HG02642 (cell line): ENCODE data around the gene C16orf89.
"Not testable (repeated sequence)": the region's sequence is repeated elsewhere in the genome, so short reads cannot be mapped to it uniquely, and the experiment has no call there.

Source experiments
- ATAC-seq: cut with Tn5 transposase; IDR thresholded peaks from one replicate; pipeline ENCODE4 v1.9.1; 2021; ENCODE audit warnings: mild to moderate bottlenecking; ENCODE audit not compliant: unreplicated experiment, poor library complexity

Gene C16orf89

DNA sequence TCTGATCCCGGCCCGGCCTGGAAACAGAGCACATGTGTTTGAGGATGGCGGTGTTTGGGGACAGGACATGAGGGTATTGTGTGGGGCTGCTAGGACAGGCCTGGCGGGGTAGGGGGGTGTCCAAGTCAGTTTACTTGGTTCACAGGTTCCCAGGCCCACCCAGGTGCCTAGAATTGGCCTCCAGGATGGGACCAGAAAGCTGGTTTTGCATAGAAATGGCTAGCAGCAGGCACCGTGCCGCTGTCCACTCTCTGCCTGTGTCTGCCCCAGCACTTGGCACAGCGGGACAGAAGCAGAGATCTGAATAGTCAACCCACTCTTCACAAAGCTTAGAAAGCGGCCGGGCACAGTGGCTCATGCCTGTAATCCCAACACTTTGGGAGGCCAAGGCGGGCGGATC lies 20.0 kb upstream of the C16orf89 start:
- ATAC-seq, result not testable (repeated sequence)

DNA sequence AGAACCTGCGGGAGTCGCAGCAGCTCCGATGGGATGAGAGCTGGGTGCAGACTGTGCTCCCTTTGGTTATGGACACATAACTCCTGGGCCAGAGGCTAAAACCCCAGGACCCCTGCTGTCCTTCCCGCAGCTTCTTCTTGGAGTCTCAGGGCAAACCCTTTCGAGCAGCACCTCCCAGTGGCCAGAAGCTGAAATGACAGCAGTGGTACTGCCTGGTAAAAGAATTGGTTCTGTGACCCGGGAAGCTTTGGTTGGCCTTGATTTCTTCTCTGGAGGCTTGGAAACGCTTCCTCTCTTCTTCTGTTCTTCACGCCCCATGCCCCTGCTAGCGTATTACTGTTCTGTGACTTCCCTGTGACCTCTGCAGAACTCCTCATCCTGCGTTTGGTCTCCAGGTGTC lies 19.0 kb upstream of the C16orf89 start:
- not testable (repeated sequence) for ATAC-seq

DNA sequence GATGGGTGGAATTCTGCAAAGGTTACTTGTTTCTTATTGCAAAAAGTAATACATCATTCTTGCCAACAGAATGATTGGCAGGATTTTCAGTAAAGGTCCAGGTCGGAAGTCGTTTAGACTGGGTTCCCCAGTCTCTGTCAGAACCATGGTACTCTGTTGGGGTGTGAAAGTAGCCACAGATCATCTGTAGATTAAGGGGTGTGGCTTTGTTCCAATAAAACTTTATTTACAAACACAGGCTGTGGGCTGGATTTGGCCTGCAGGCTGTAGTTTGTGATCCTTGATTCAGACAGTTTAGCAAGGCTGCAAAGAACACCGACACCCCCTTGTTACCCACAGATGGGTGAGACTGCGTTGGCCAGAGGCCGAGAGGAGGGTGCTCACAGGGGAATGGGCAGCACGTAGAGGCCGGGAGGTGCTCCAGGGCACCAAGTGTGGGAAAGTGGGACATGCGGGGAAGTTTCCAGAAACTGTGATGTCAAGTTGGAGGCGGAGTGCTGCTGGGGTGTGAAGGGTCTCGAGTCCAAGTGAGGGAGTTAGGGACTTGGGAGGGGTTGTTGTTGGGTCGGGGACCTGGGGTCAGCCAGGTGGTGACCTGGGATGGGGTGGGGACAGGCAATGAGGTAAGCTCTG lies 18.5 kb upstream of the C16orf89 start:
- ATAC-seq, result not testable (repeated sequence)

DNA sequence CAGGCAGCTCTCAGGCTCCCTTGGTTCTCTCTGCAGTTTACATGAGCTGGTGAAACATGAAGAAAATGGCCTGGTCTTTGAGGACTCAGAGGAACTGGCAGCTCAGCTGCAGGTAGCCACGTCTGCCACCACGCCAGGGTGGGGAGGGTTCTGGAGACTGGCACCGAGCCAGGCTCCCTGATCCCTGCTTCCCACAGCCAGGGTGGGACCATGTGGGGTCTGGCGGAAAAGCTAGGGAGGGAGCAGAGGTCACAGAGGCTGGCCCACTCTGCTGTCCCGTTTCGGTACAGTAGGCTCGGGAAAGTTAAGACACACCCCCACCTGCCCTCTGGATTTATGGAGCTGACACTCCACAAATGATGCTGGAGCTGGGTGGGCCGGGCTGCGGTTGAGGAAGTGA lies 17.9 kb upstream of the C16orf89 start:
- not testable (repeated sequence) for ATAC-seq

DNA sequence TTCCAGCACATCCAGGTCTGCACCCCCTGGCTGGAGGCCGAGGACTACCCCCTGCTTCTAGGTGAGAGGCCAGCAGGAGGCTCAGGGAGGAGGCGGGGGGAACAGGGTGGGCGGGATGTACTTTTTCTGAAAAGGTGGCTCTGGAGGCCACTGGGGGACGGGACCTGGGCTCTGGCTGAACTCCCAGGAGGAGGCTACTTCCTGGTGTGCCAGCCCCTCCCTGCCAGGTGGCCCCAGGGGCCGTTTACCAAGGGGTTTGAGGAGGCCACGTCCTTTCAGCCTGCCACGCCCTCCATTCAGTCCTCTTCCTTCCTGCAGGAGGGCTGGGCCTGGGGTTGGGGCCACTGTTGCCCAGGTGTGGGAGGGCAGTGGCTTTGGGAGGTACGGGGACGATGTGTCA lies 15.2 kb upstream of the C16orf89 start:
- ATAC-seq, result not testable (repeated sequence)

DNA sequence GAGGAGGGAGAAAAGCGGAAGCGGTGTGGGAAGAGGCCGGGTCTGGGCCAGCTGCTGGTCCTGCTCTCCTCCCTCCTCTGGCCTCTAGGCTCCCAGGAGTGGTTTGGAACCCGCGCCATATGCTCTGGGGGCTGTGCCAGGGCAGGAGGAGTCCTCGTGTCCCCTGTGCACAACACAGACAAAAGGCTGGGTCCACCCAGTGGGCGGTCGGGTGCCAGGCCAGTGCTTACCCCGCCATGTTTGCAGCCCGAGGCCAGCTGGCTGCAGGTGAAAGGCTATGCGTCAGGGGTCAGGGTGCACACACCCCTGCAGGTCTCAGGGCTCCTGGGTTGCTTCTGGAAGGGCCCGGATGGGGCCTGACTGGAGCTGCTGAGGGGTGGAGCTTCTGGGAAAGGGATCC lies 14.7 kb upstream of the C16orf89 start:
- ATAC-seq, result not testable (repeated sequence)

DNA sequence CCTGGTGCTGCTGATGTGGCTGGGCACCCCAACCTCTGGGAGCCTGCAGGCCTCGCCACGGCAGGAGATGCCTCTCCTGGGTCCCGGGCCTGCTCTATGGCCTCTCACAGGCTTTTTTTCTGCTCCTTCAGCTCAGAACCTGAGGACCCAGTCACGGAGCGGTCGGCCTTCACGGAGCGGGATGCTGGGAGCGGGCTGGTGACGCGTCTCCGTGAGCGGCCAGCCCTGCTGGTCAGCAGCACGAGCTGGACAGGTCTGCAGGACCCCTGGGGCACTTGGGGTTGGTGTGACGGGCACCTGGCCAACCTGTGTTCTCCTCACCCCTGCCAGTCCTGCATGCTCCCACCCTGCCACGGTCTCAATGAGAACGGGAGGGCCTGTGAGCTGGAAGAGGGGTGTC lies 12.9 kb upstream of the C16orf89 start:
- ATAC-seq, result no peak

DNA sequence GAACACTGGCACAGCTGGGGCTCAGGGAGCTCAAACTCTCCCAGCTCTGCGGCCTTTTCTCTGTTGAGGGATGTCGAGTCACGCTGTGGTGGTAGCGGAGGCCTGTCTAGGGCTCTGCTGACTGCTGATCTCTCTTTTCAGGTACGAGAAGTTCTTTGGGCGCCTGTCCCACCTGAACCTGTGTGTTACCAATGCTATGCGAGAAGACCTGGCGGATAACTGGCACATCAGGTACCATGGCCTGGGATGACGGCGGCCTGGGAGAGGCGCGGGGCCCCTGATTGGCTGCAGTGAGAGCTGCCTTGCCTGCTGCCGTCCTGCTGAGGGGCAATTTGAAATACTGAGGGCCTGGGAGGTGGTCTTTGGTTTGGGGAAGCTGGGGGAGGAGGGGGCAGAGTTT lies 11.5 kb upstream of the C16orf89 start:
- ATAC-seq, result no peak

DNA sequence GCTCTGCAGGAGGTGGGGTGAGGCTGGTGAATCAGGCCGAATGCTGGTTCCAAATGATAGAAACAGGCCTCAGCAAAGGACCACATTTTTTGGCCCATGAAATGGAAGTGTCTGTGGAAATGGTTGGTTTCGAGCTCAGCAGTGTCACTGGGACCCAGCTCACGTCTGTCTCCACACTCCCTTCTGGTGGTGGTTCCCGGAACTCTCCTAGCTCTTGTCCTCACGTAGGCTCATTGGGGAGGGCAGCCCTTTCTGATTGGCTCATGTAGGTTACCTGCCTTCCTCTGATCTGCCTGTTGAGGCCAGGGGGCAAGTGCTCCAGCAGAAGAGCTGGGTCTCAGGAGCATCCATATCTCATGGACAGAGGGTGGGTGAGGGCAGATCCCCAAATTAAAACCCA lies 9.9 kb upstream of the C16orf89 start:
- ATAC-seq, result no peak

DNA sequence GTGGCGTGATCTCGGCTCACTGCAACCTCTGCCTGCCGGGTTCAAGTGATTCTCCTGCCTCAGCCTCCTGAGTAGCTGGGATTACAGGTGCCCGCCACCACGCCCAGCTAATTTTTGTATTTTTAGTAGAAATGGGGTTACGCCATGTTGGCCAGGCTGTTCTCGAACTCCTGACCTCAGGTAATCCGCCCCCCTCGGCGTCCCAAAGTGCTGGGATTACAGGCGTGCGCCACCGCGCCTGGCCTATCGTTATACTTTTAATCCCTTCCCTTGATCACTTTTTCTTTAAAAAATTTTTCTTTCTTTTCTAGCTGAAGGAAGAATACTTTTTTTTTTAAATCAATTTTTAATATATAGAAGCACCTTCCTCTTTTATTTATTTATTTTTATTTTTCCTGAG lies 8.0 kb upstream of the C16orf89 start:
- not testable (repeated sequence) for ATAC-seq

DNA sequence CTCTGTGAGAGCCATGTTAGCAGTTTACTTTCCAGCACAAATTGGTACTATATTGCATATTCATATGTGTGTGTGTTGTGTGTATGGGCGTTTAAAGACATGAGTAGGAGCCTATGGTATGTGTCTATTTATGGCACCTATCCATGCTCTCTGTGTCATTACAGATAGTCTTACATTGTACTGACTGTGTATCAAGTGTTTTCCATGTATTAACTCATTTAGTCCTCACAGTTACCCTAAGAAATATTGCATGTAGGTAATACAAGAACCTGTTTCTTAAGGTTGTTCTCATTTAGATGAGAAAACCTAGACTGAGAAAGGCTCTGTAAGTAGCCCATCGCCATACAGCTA lies 7.5 kb upstream of the C16orf89 start:
- no peak for ATAC-seq

DNA sequence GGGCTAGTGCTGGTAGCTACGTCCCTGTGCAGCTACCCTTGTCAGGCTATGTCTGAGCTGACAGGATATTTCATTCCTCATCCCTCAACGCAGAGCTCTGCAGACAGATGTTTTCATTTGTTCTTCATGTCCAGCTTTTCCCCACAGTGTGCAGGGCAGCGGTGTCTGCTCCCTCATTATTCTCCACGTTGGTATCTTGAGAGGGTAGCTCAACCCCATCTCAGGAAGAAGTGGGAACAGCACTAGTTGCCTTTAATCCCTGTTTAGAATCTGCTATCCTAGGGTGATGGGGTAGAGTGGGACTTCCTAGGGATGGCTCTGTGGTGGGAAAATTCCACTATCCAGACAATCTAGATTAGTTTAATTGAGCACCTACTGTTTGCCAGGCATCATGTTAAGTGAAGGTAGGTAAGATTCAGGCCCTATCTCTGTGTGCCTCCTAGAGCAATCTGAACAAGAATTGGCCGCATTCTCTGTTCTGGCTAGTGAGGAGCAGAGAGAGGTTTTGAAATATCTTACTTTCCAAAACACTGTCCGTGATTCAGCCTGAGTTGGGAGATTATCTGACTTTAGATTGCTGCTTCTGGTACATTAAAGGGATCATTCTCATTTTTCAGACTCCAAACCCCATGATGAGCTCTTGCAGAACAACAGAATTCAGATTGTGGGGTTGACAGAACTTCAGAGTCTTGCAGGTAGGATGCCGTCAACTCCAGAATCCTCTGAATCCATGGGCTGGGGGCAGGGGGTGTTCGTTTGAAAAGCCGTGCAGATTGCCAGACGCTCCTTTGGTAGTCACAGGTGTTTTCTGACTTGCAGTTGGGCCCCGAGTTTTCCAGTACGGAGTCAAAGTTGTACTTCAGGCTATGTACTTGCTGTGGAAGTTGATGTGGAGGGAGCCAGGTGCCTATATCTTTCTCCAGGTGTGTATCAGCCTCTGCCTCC lies 6.8 kb upstream of the C16orf89 start:
- no peak for ATAC-seq

DNA sequence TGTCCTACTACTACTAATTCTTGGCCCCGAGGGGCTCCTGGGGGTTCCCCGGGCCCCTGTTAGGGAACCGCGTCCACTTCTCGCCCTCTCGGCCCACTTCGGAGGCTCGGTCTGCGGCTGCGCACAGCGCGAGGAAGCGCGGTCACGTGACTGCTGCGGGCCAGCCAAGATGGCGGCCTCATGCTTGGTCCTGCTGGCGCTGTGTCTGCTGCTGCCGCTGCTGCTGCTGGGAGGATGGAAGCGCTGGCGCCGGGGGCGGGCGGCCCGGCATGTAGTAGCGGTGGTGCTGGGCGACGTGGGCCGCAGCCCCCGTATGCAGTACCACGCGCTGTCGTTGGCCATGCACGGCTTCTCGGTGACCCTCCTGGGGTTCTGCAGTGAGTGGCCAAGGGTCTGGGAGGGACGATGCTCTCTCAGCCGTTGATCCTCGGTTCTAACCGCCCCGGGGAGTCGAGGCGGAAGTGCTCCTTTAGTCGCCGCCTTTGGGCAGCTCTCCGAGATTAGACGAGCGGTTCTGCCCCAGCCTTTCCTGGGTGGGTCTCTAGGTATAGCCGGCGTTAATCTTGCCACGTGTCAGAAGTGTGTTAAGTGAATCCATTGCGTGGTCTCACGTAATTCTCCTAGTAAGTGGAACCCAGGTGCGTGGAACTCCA lies 6.1 kb upstream of the C16orf89 start, which contains the start of gene ALG1:
TSS of gene ALG1 (plus strand) at position 163 of the 653 bp plus-strand sequence. CDS start at position 170, 7 bp downstream.
- peak; percentile 86 for ATAC-seq

DNA sequence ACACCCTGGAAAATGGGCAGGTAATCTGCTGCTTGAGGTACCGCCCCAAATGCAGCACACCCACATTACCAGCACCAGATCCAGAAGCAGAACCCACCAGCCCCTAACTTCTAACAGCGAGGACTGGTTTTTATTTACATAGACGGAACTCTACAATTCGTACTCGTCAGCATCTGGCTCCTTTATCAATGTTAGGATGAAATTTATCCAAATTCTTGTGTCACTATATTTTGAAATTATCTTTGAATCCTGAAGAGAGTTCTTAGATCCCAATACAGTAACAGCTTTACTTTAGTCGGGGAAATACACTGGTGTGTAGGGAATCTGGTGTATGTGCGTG lies 5.6 kb upstream of the C16orf89 start:
- no peak for ATAC-seq

DNA sequence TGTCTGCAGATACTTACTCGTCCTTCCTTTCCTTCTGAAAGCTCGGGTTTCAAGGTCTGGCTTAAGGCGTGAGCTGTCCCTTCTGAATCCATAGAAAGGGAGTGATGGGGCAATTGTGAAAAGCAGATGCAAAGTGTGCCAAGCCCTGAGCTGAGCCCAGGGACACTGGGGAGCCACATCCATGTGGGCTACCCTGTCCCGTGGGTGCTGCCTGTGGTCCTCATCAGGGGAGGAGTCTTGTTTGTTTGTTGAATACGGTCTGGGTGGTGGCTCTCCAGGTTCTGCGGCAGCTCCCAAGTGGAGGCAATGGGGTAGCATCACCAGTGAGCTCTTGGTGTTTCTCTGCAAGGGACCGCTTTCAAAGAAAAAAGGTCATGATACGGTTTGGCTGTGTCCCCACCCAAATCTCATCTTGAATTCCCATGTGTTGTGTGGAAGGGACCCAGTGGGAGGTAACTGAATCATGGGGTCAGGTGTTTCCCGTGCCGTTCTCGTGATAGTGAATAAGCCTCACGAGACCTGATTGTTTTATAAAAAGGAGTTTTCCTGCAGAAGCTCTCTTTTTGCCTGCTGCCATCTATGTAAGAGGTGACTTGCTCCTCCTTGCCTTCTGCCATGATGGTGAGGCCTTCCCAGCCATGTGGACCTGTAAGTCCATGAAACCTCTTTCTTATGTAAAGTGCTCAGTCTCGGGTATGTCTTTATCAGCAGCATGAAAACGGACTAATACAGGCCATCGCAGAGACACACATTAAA lies 4.9 kb upstream of the C16orf89 start:
- ATAC-seq, result no peak

DNA sequence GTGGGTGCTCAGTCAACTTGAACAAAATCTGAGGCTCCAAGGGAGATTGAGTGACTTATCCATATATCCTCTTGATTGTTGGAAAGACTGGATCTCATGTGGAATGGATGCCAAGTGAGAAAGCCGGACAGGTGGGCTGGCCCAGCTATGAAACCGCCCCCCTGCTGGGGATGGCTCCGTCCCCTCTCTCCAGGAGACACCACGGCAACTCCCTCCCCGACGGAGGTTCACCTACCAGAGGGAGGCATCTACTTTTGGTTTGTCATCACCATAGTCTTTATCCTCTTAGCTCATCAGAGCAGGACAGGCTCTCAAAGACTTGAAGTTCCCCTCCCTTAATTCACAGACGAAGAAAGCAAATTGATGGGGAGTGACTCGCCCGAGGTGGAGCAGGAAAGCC lies 4.1 kb upstream of the C16orf89 start:
- ATAC-seq, result no peak

DNA sequence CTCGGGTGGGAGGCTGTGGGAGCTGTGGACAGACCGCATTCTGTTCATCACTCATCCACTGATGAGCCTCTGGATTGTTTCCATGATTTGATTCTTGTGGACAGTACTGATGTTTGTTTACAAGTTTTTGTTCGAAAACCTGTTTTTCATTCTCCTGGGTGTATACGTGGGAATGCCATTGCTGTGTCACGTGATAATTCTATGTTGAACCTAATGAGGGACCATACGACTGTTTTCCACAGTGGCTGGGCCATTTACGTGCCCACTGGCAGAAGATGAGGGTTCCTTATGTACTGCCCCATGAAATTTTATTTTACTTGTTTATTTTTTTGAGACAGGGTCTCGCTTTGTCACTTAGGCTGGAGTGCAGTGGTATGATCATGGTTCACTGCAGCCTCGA lies 3.3 kb upstream of the C16orf89 start:
- no peak for ATAC-seq

DNA sequence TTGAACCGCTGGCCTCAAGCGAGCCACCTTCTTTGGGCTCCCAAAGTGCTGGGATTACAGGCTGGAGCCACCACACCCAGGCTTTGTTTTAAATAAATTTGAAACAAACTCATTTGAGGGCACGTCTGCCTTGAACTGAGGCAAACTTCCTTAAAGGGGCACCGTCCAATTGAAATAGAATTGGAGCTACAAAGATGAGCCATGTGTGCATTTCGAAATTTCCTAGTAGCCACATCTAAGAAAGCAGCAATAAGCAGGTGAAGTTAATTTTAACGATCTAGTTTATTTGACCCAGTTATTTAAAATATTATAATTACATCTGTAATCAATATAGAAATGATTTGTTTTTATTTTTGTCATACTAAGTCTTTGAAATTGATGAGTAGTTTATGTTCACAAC lies 755 bp upstream of the C16orf89 start:
- ATAC-seq, result no peak

DNA sequence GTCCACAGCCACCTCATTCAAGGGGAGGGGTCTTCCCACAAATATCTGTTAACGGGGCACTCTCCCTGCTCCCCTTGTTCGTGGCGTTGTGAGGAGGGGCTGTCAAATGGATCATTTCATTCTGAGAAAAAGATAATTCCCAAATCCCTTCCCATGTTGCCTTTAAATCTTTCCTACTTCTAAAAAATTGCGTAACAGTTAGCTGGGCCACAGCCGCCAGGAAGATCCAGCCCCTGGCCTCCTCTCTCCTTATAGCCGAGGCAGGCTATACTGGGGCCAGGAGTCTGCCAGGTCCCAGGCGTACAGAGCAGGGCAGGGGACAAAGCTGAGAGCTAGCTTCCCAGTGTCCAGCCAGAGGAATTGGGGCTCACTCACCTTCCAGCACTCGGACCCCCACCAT lies 430 bp downstream of the C16orf89 start:
- no peak for ATAC-seq

DNA sequence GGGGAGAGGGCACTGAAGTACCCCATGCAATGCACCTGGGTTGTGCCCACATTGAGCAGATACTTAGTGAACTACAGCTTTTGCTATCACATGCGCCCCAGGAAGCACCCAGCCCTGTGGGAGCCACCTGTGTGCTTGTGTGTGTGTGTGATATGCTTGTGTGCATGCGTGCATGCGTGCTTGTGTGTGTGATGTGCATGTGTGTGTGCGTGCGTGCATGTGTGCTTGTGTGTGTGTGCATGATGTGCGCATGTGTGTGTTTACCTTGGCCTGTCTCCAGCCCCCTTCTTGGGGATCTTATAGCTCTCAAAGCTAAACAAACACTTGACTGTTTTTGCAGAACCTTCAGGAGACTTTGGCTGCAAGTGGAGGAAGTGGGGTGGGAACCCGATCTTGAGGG lies 841 bp downstream of the C16orf89 start:
- no peak for ATAC-seq
